ENCODE measurements around the gene RBM7. TPM values are rescaled to one million over a fixed set of nuclear protein-coding genes. Genes with fewer than 3 reads are reported as not detected.

Gene RBM7
- total and polyA plus RNA-seq, 4 donors: 11.1 to 23.0 (median 13.9) TPM

DNA sequence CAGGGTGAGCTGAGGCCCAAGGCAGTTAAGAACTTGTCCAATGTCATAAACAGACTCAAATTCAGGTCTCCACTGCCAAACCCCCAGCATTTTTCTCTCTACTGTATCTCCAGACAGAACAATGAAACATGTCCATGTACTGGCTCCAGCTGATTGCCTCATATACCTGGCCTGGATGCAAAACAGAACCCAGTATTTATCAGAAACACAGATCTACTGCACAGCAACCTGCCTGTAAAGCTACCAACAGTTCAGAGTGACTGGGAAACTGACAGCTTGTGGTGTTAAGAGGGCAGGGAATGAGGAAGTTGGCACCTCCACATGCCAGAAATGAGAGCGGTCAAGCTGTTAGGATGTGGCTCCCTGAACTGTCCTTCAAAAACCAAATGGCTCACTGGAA, 41.8 kb upstream of the RBM7 start:
- TF ChIP-seq ZBTB33 (IDR thresholded peaks at IDR 0.05): no peak
- TF ChIP-seq, protein P1, sequence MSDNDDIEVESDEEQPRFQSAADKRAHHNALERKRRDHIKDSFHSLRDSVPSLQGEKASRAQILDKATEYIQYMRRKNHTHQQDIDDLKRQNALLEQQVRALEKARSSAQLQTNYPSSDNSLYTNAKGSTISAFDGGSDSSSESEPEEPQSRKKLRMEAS (IDR thresholded peaks at IDR 0.05): no peak
- TF ChIP-seq GABPA (IDR thresholded peaks at IDR 0.05 in 1 of 2, conservative IDR thresholded peaks at IDR 0.05 in 1 of 2): no peak
- TF ChIP-seq SP1 (IDR thresholded peaks at IDR 0.05): no peak
- TF ChIP-seq RAD21 (IDR thresholded peaks at IDR 0.05): no peak
- TF ChIP-seq CTCF (IDR thresholded peaks at IDR 0.05; ENCODE audit: low read depth, low read length, missing input control): no peak
- no peak for TF ChIP-seq YY1 (IDR thresholded peaks at IDR 0.05)
- TF ChIP-seq FOXA2 (IDR thresholded peaks at IDR 0.05): no peak
- TF ChIP-seq TAF1 (conservative IDR thresholded peaks at IDR 0.05): no peak
- no peak for TF ChIP-seq NR2F2 (IDR thresholded peaks at IDR 0.05)
- no peak for TF ChIP-seq JUND (IDR thresholded peaks at IDR 0.05)
- TF ChIP-seq FOXA1 (IDR thresholded peaks at IDR 0.05): no peak
- H3K4me1 ChIP-seq (ENCODE audit: control insufficient read depth in 4 of 4, insufficient read depth in 4 of 4, low read length in 3 of 4): peaks cover 0 to 2% (median 0%) of the 10 kb centered on the region in 4 donors
- H3K36me3 ChIP-seq (ENCODE audit: control insufficient read depth in 4 of 4, insufficient read depth in 3 of 4, low read depth in 1 of 4, low read length in 3 of 4): no peaks in the 10 kb centered on the region
- 75% methylated on average over 1 of the region's 1 CpG for WGBS
- DNase-seq (ENCODE audit: low spot score): no peak
- no peaks in the 10 kb centered on the region for H3K27me3 ChIP-seq (ENCODE audit: control insufficient read depth in 4 of 4, insufficient read depth in 4 of 4, low read length in 3 of 4)
- H3K9me3 ChIP-seq (ENCODE audit: control insufficient read depth in 4 of 4, low read length in 3 of 4): no peaks in the 10 kb centered on the region
- no peak overlapping the region for H3K4me3 ChIP-seq (ENCODE audit: low read depth in 1 of 3, low read length in 3 of 3)
- H3K9ac ChIP-seq (ENCODE audit: low read depth in 1 of 2, low read length in 2 of 2): no peak overlapping the region
- no peak overlapping the region for H3K27ac ChIP-seq (ENCODE audit: low read depth in 1 of 2, low read length in 2 of 2)

GRCh38 chr11:114359342-114359741, 41.1 kb upstream of the RBM7 start:
- H3K36me3 ChIP-seq (ENCODE audit: control insufficient read depth in 4 of 4, insufficient read depth in 3 of 4, low read depth in 1 of 4, low read length in 3 of 4): no peaks in the 10 kb centered on the region
- H3K4me1 ChIP-seq (ENCODE audit: control insufficient read depth in 4 of 4, insufficient read depth in 4 of 4, low read length in 3 of 4): peaks cover 0 to 2% (median 0%) of the 10 kb centered on the region in 4 donors
- H3K27ac ChIP-seq (ENCODE audit: low read depth in 1 of 2, low read length in 2 of 2): no peak overlapping the region
- DNase-seq (ENCODE audit: low spot score): no peak
- no peak overlapping the region for H3K4me3 ChIP-seq (ENCODE audit: low read depth in 1 of 3, low read length in 3 of 3)
- TF ChIP-seq FOXA1 (IDR thresholded peaks at IDR 0.05) (no peak), ZBTB33 (IDR thresholded peaks at IDR 0.05) (no peak), RAD21 (IDR thresholded peaks at IDR 0.05) (no peak)
- no peak overlapping the region for H3K9ac ChIP-seq (ENCODE audit: low read depth in 1 of 2, low read length in 2 of 2)
- H3K9me3 ChIP-seq (ENCODE audit: control insufficient read depth in 4 of 4, low read length in 3 of 4): no peaks in the 10 kb centered on the region
- no peaks in the 10 kb centered on the region for H3K27me3 ChIP-seq (ENCODE audit: control insufficient read depth in 4 of 4, insufficient read depth in 4 of 4, low read length in 3 of 4)

DNA sequence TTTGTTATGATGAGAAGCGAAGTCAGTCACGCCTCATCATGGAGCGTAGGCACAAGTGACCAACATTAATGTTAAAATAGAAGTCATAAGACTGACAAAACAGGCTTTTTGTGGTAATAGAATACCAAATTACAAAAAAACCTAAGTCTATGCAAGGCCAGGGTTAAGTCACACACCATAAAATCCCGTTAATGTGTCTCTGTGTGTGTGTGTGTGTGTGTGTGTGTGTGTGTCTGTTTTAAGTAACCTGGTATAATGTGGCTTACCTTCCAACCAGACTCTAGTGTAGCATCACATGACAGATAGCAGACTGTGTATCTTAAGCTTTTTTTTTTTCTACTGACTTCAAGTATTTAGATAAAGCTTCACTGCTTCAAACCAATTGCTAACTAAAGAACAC, 38.1 kb upstream of the RBM7 start:
- WGBS: 89% methylated on average over 4 of the region's 4 CpGs
- H3K9ac ChIP-seq (ENCODE audit: low read depth in 1 of 2, low read length in 2 of 2): no peak overlapping the region
- TF ChIP-seq FOXA2 (IDR thresholded peaks at IDR 0.05): no peak
- no peak for TF ChIP-seq HNF4A (conservative IDR thresholded peaks at IDR 0.05)
- TF ChIP-seq, protein P1 (IDR thresholded peaks at IDR 0.05): no peak
- no peak for TF ChIP-seq HNF4G (IDR thresholded peaks at IDR 0.05)
- no peak for TF ChIP-seq JUND (IDR thresholded peaks at IDR 0.05)
- no peak for TF ChIP-seq RXRA (IDR thresholded peaks at IDR 0.05)
- TF ChIP-seq FOXA1 (IDR thresholded peaks at IDR 0.05): no peak
- no peak for TF ChIP-seq ATF3 (IDR thresholded peaks at IDR 0.05)
- TF ChIP-seq REST (IDR thresholded peaks at IDR 0.05): no peak
- TF ChIP-seq GABPA (IDR thresholded peaks at IDR 0.05 in 1 of 2, conservative IDR thresholded peaks at IDR 0.05 in 1 of 2): no peak

More for the DNA sequence above, 38.1 kb upstream of the RBM7 start:
- H3K4me1 ChIP-seq (ENCODE audit: control insufficient read depth in 4 of 4, insufficient read depth in 4 of 4, low read length in 3 of 4): peaks cover 0 to 2% (median 0%) of the 10 kb centered on the region in 4 donors
- no peak overlapping the region for H3K27ac ChIP-seq (ENCODE audit: low read depth in 1 of 2, low read length in 2 of 2)
- H3K4me3 ChIP-seq (ENCODE audit: low read depth in 1 of 3, low read length in 3 of 3): no peak overlapping the region
- DNase-seq (ENCODE audit: low spot score): no peak
- H3K36me3 ChIP-seq (ENCODE audit: control insufficient read depth in 4 of 4, insufficient read depth in 3 of 4, low read depth in 1 of 4, low read length in 3 of 4): no peaks in the 10 kb centered on the region
- H3K9me3 ChIP-seq (ENCODE audit: control insufficient read depth in 4 of 4, low read length in 3 of 4): no peaks in the 10 kb centered on the region
- H3K27me3 ChIP-seq (ENCODE audit: control insufficient read depth in 4 of 4, insufficient read depth in 4 of 4, low read length in 3 of 4): no peaks in the 10 kb centered on the region

All from liver (tissue), 9 donors.